OCI-LY7 (cell line): Measurements from ENCODE around the gene C2orf72. TPM values are rescaled to one million over a fixed set of nuclear protein-coding genes. Genes with fewer than 3 reads are reported as not detected.
"Not testable (repeated sequence)": the region's sequence is repeated elsewhere in the genome, so short reads cannot be mapped to it uniquely, and the experiment has no call there.

ENCODE experiments used
- BruUV-seq: library from RNA; stranded (reverse); fragments of 400-500 nt; replicated peaks from 2 replicates; lab custom pipeline; 2021; lab: Mats Ljungman, UMichigan
- CTCF ChIA-PET: fragments of 300-600 bp; sonication (Branson Sonifier 250); formaldehyde crosslinking; loops from one replicate; lab custom pipeline; 2022; ENCODE audit warnings: antibody characterized with exemption; ENCODE audit not compliant: unreplicated experiment; lab: Charles Lee
- POLR2A ChIA-PET: fragments of 300-600 bp; sonication (Branson Sonifier 250); formaldehyde crosslinking; loops from one replicate; lab custom pipeline; 2022; ENCODE audit warnings: antibody characterized with exemption; lab: Charles Lee
- DNase-seq: peaks from one replicate; pipeline ENCODE4 v3.0.0-alpha.2; 2015; ENCODE audit warnings: low spot score
- H2AFZ ChIP-seq: fragments of 200-600 bp; sonication (generic), shearing (Covaris generic); 2 replicates; pipeline ENCODE4 v1.6.1; 2014; ENCODE audit warnings: mild to moderate bottlenecking, antibody characterized with exemption, low read length, moderate library complexity
- H3K27ac ChIP-seq: fragments of 200-600 bp; sonication (generic); 2 replicates; pipeline ENCODE4 v1.5.1; 2014; ENCODE audit warnings: mixed run types, low read depth, mild to moderate bottlenecking, moderate library complexity, low read length, inconsistent platforms; ENCODE audit not compliant: poor library complexity, severe bottlenecking
- H3K36me3 ChIP-seq: fragments of 200-600 bp; sonication (generic); 2 replicates; pipeline ENCODE4 v1.6.1; 2014; ENCODE audit warnings: mild to moderate bottlenecking, antibody characterized with exemption, low read length, moderate library complexity, mixed read lengths; ENCODE audit not compliant: insufficient read depth
- H3K4me1 ChIP-seq: fragments of 200-600 bp; sonication (generic); 2 replicates; pipeline ENCODE4 v1.5.1; 2014; ENCODE audit warnings: mild to moderate bottlenecking, low read length; ENCODE audit not compliant: insufficient read depth, poor library complexity, severe bottlenecking
- H3K4me2 ChIP-seq: fragments of 200-600 bp; sonication (generic); 2 replicates; pipeline ENCODE4 v1.6.1; 2014; ENCODE audit warnings: mild to moderate bottlenecking, low read length
- H3K4me3 ChIP-seq: fragments of 200-600 bp; sonication (generic); 2 replicates; pipeline ENCODE4 v1.5.1; 2014; ENCODE audit warnings: mild to moderate bottlenecking, low read depth, low read length; ENCODE audit not compliant: poor library complexity, severe bottlenecking
- H3K79me2 ChIP-seq: fragments of 200-600 bp; sonication (generic); 2 replicates; pipeline ENCODE4 v1.6.1; 2016; ENCODE audit warnings: low read depth, mild to moderate bottlenecking, low read length, moderate library complexity, mixed read lengths; ENCODE audit not compliant: insufficient read depth
- H3K9me2 ChIP-seq: fragments of 200-600 bp; sonication (generic); 2 replicates; pipeline ENCODE4 v1.6.1; 2016; ENCODE audit warnings: mild to moderate bottlenecking, low read length, mixed read lengths; ENCODE audit not compliant: insufficient read depth
- H3K9me3 ChIP-seq: fragments of 200-600 bp; sonication (generic); 2 replicates; pipeline ENCODE4 v1.6.1; 2014; ENCODE audit warnings: mild to moderate bottlenecking, mixed run types, low read length, mixed read lengths
- H4K20me1 ChIP-seq: fragments of 200-600 bp; sonication (generic); 2 replicates; pipeline ENCODE4 v1.6.1; 2014; ENCODE audit warnings: mild to moderate bottlenecking, antibody characterized with exemption, low read length, moderate library complexity, mixed read lengths; ENCODE audit not compliant: insufficient read depth
- EZH2phosphoT487 ChIP-seq: fragments of 200-600 bp; sonication (generic); IDR thresholded peaks from 2 replicates; pipeline ENCODE4 v1.6.1; 2018; ENCODE audit warnings: low read depth, borderline replicate concordance, mild to moderate bottlenecking, mixed run types, antibody characterized with exemption, low read length, moderate library complexity, mixed read lengths
- intact Hi-C: fragments of 100-400 bp; cut with micrococcal nuclease; formaldehyde crosslinking; loops from one replicate; pipeline ENCODE4 v1.10.0; 2022; ENCODE audit not compliant: unreplicated experiment
- total RNA-seq, 2 experiments: library from RNA; depleted of rRNA in 1 of 2; stranded (reverse); fragments of >200 nt in 1 of 2; shearing (Covaris generic) in 1 of 2; gene quantifications; 2 replicates each; pipeline ENCODE4 v1.2.3, GENCODE V29; 2014 to 2022
- TF ChIP-seq, protein P1 (sequence below): fragments of 200-600 bp; sonication (generic); conservative IDR thresholded peaks from 2 replicates; pipeline ENCODE4 v1.5.1; 2014; ENCODE audit warnings: mild to moderate bottlenecking, antibody characterized with exemption, low read length, moderate library complexity, mixed read lengths

Gene C2orf72
- total RNA-seq, 2 experiments from 2014 or later, result not detected

DNA sequence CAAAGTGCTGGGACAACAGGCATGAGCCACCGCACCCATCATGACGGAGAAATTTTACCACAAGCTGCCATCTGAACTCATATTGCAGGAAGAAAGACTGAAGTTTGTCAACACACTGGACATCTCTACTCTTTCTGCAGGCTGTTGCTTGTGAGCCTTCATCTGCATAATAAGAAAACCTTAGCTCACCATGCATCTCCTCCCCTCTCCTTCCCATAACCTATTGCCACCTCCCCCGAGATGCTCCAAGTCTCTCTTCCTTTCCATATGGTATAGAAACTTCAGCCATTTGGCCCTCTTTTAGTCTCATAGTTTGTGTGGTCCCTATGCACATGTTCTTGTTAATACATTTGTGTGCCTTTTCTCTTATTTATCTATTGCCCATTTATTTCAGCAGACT lies 19.1 kb upstream of the C2orf72 start:
- Histone ChIP-seq H2AFZ (no peak overlapping the region), H3K9me3 (no peaks in the 10 kb centered on the region), H3K36me3 (no peaks in the 10 kb centered on the region), H3K27ac (no peak overlapping the region), H3K79me2 (no peaks in the 10 kb centered on the region), H3K4me1 (no peaks in the 10 kb centered on the region), H3K9me2 (no peaks in the 10 kb centered on the region), H3K4me2 (no peak overlapping the region), H3K4me3 (no peak overlapping the region), H4K20me1 (no peaks in the 10 kb centered on the region)
- no peak for DNase-seq
- POLR2A ChIA-PET, result interaction anchor here (0.6 to 0.7 kb wide), 2 partner anchors 304 to 1124 kb away, joined by 3 read pairs; no protein-coding TSS in a partner anchor
- intact Hi-C loops, result no loop called here
- no TSS peak for BruUV-seq
- TF ChIP-seq EZH2phosphoT487, result no peak
- TF ChIP-seq, protein P1, sequence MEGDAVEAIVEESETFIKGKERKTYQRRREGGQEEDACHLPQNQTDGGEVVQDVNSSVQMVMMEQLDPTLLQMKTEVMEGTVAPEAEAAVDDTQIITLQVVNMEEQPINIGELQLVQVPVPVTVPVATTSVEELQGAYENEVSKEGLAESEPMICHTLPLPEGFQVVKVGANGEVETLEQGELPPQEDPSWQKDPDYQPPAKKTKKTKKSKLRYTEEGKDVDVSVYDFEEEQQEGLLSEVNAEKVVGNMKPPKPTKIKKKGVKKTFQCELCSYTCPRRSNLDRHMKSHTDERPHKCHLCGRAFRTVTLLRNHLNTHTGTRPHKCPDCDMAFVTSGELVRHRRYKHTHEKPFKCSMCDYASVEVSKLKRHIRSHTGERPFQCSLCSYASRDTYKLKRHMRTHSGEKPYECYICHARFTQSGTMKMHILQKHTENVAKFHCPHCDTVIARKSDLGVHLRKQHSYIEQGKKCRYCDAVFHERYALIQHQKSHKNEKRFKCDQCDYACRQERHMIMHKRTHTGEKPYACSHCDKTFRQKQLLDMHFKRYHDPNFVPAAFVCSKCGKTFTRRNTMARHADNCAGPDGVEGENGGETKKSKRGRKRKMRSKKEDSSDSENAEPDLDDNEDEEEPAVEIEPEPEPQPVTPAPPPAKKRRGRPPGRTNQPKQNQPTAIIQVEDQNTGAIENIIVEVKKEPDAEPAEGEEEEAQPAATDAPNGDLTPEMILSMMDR, result no peak
- CTCF ChIA-PET, result interaction anchor here (0.6 kb wide), 1 partner anchor 240 kb away, joined by 3 read pairs; no protein-coding TSS in a partner anchor

DNA sequence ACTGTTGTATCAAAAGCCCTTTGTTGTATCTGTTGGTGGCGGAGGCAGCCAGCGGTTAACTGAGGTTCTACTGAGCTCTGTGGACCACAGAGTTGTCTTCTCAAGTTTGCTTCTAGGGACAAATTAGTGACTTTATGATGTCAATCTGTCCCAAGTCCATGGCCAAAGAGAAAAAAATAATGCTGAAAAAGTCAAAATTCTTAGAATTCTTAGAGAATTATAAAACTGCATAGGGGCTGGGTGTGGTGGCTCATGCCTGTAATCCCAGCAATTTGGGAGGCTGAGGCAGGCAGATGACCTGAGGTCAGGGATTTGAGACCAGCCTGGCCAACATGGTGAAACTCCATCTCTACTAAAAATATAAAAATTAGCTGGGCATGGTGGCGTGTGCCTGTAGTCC lies 12.3 kb upstream of the C2orf72 start:
- H2AFZ ChIP-seq, BruUV-seq, CTCF ChIA-PET, H3K4me2 ChIP-seq, DNase-seq, H3K27ac ChIP-seq, H3K4me3 ChIP-seq, H3K9me2 ChIP-seq, H3K9me3 ChIP-seq, intact Hi-C loops, H3K36me3 ChIP-seq, H3K79me2 ChIP-seq, POLR2A ChIA-PET, H3K4me1 ChIP-seq, H4K20me1 ChIP-seq: not testable (repeated sequence)

DNA sequence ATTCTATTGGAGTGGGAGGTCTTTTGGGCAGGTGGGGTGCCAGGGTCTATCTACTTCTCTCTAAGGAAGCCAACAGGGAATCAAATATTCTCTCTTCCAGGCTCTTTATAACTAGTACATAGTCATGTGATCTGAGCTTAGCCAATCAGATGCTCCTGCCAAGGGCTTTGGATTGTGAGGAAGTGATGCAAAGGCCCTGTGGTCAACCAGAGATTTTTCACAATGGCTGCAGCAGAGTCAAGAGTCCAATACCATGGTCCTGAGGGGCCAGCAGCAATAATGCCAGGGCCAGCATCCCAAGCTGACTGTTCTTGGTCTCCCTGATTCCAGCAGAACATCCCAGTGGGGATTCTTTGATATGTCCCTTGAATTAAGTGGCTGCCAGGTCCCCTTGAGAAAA lies 8.4 kb upstream of the C2orf72 start:
- intact Hi-C loops, result no loop called here
- CTCF ChIA-PET, result no interaction called here
- Histone ChIP-seq H3K36me3 (no peaks in the 10 kb centered on the region), H3K9me2 (no peaks in the 10 kb centered on the region), H3K9me3 (no peaks in the 10 kb centered on the region), H3K4me1 (peaks cover under 1% of the 10 kb centered on the region), H3K4me2 (no peak overlapping the region), H3K79me2 (no peaks in the 10 kb centered on the region), H3K4me3 (no peak overlapping the region), H4K20me1 (no peaks in the 10 kb centered on the region), H3K27ac (no peak overlapping the region), H2AFZ (no peak overlapping the region)
- POLR2A ChIA-PET, result no interaction called here
- TF ChIP-seq, protein P1, result no peak
- TF ChIP-seq EZH2phosphoT487, result no peak
- no TSS peak for BruUV-seq
- no peak for DNase-seq
